Transverse colon (tissue), 4 donors: ENCODE measurements around the gene ROMO1.
"Not testable (repeated sequence)": the region's sequence is repeated elsewhere in the genome, so short reads cannot be mapped to it uniquely, and the experiment has no call there.

ENCODE experiments used
- CTCF ChIP-seq, 5 experiments: fragments of 200-600 bp in 3 of 5; fragments of 450-650 bp in 2 of 5; sonication (generic) in 3 of 5; IDR thresholded peaks; 1 replicate in 2 of 5; 2 replicates in 3 of 5; pipeline ENCODE4 v1.5.1; 2016 to 2017; ENCODE audit warnings: antibody characterized with exemption in 5 of 5, inconsistent platforms in 3 of 5, mild to moderate bottlenecking in 2 of 5, moderate library complexity in 1 of 5
- EP300 ChIP-seq: sonication (generic); formaldehyde crosslinking; IDR thresholded peaks from one replicate; pipeline ENCODE4 v1.6.1; 2017; ENCODE audit warnings: antibody characterized with exemption, low read depth
- POLR2A ChIP-seq: fragments of 450-650 bp; IDR thresholded peaks from one replicate; pipeline ENCODE4 v1.6.1; 2016; ENCODE audit warnings: antibody characterized with exemption, mild to moderate bottlenecking, moderate library complexity
- POLR2AphosphoS5 ChIP-seq, 3 donors: sonication (generic); formaldehyde crosslinking; IDR thresholded peaks; one replicate each; pipeline ENCODE4 v1.6.1; 2016; ENCODE audit warnings: antibody characterized with exemption in 3 of 3

GRCh38 chr20:35718321-35718720 lies 19.1 kb downstream of the ROMO1 start:
- TF ChIP-seq CTCF (IDR thresholded peaks at IDR 0.05); EP300; POLR2AphosphoS5 (IDR thresholded peaks at IDR 0.05); POLR2A: not testable (repeated sequence)
